HAP-1 (cell line): Measurements from ENCODE around the gene LEO1.

ENCODE experiments used
- DNase-seq, 2 experiments: peaks; one replicate each; pipeline ENCODE4 v3.0.0-alpha.2; 2016 to 2020; ENCODE audit warnings: low spot score in 2 of 2
- H3K27me3 ChIP-seq: fragments of 250-450 bp; sonication (Bioruptor Pico); 2 replicates; pipeline ENCODE4 v1.5.1; 2020; ENCODE audit warnings: low read depth, mild to moderate bottlenecking, moderate library complexity
- H3K36me3 ChIP-seq: fragments of 250-450 bp; sonication (Bioruptor Pico); replicated peaks from 2 replicates; pipeline ENCODE4 v1.5.1; 2020; ENCODE audit warnings: mild to moderate bottlenecking
- H3K4me1 ChIP-seq: fragments of 250-450 bp; sonication (Bioruptor Pico); 2 replicates; pipeline ENCODE4 v1.5.1; 2020; ENCODE audit warnings: mild to moderate bottlenecking
- H3K4me3 ChIP-seq: fragments of 250-450 bp; sonication (Bioruptor Pico); 2 replicates; pipeline ENCODE4 v1.5.1; 2020; ENCODE audit warnings: mild to moderate bottlenecking, moderate library complexity
- H3K9me3 ChIP-seq: fragments of 250-450 bp; sonication (Bioruptor Pico); 2 replicates; pipeline ENCODE4 v1.5.1; 2020; ENCODE audit warnings: mild to moderate bottlenecking, moderate library complexity
- in situ Hi-C: fragments of 300-500 bp; cut with MboI; formaldehyde crosslinking; loops from 3 replicates; pipeline ENCODE4 v1.14.3; 2020; ENCODE audit warnings: low sequenced_read_pairs, inconsistent platforms, mixed read lengths

LEO1 gene

GRCh38 chr15:51904931-51905330, 66.6 kb downstream of the LEO1 start:
- in situ Hi-C loops, result loop anchor here (25.0 kb wide), 1 partner anchor 268 kb away; no protein-coding TSS in a partner anchor

GRCh38 chr15:51904421-51904820, 67.2 kb downstream of the LEO1 start:
- H3K4me1 ChIP-seq, result peaks cover 16% of the 10 kb centered on the region
- peaks cover 35% of the 10 kb centered on the region for H3K36me3 ChIP-seq
- no peak for DNase-seq
- no peaks in the 10 kb centered on the region for H3K27me3 ChIP-seq
- no peaks in the 10 kb centered on the region for H3K9me3 ChIP-seq
- H3K4me3 ChIP-seq, result no peak overlapping the region
- in situ Hi-C loops, result loop anchor here (25.0 kb wide), 1 partner anchor 267 kb away; no protein-coding TSS in a partner anchor

More at GRCh38 chr15:51904931-51905330, 66.6 kb downstream of the LEO1 start:
- peak in 1 of 2 experiments; percentile 59 for DNase-seq
- Histone ChIP-seq H3K9me3 (no peaks in the 10 kb centered on the region), H3K4me3 (no peak overlapping the region), H3K36me3 (peaks cover 31% of the 10 kb centered on the region), H3K4me1 (peaks cover 16% of the 10 kb centered on the region), H3K27me3 (no peaks in the 10 kb centered on the region)

GRCh38 chr15:51889486-51889885, 82.1 kb downstream of the LEO1 start:
- H3K4me1 ChIP-seq, result no peaks in the 10 kb centered on the region
- H3K27me3 ChIP-seq, result no peaks in the 10 kb centered on the region
- no peaks in the 10 kb centered on the region for H3K9me3 ChIP-seq
- peaks cover 1% of the 10 kb centered on the region; the same call in 1 of the 2 replicates for H3K36me3 ChIP-seq
- H3K4me3 ChIP-seq, result no peak overlapping the region
- DNase-seq, result no peak
- in situ Hi-C loops, result no loop called here

- no peaks in the 10 kb centered on the region; the same call in 1 of the 2 replicates for H3K4me1 ChIP-seq
- no peaks in the 10 kb centered on the region for H3K27me3 ChIP-seq
- in situ Hi-C loops, result no loop called here
- peak in 1 of 2 experiments; percentile 37 for DNase-seq
- H3K9me3 ChIP-seq, result no peaks in the 10 kb centered on the region
- no peaks in the 10 kb centered on the region; the same call in 1 of the 2 replicates for H3K36me3 ChIP-seq
- no peak overlapping the region for H3K4me3 ChIP-seq
Observed at GRCh38 chr15:51888593-51889195, 82.9 kb downstream of the LEO1 start.
